HG03060 (cell line): ENCODE results near the gene UBXN11.
"Not testable (repeated sequence)": the region's sequence is repeated elsewhere in the genome, so short reads cannot be mapped to it uniquely, and the experiment has no call there.

Experiments
- ATAC-seq: cut with Tn5 transposase; IDR thresholded peaks from one replicate; pipeline ENCODE4 v1.9.1; 2021; ENCODE audit warnings: low read depth, moderate number of reproducible peaks; ENCODE audit not compliant: unreplicated experiment

The UBXN11 gene

DNA sequence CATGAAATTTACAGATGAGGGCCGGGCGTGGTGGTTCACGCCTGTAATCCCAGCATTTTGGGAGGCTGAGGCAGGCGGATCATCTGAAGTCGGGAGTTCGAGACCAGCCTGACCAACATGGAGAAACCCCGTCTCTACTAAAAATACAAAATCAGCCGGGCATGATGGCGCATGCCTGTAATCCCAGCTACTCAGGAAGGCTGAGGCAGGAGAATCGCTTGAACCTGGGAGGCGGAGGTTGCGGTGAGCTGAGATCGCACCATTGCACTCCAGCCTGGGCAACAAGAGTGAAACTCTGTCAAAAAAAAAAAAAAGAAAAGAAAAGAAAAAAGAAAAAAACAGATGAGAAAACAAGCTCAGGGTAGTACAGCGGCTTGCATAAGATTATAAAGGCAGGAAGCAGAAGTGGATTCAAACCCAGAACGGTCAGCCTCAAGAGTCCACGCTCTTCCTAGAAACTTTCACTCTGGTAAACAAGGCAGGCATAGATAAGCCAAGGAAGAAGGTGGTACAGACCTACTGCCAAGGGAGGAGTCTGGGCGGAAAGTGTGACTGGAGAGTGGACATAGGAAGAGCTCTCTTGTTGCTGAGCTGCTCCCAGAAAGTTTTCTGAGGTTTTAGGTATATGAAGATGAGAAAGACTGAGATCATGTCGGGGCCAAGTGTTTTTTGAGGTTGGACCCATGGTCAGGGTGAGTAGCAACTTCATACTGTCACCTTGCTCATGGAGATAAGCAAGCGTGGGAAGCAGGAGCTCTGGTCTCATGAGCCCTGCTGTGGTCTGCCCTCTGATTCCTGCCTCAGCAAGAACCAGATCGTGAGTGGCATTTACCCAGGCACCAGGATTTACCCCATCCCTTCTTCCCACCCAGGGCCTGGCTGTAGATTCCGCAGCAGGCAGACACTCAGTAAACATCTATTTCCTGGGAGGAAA lies 1.8 kb upstream of the UBXN11 start:
- not testable (repeated sequence) for ATAC-seq

- ATAC-seq: no peak
Observed at GRCh38 chr1:26307363-26307781, 936 bp upstream of the UBXN11 start.

GRCh38 chr1:26305667-26306289 lies 658 bp downstream of the UBXN11 start:
- ATAC-seq: peak; percentile 3

- ATAC-seq: no peak
Observed at GRCh38 chr1:26302733-26303405, 3.6 kb downstream of the UBXN11 start.

DNA sequence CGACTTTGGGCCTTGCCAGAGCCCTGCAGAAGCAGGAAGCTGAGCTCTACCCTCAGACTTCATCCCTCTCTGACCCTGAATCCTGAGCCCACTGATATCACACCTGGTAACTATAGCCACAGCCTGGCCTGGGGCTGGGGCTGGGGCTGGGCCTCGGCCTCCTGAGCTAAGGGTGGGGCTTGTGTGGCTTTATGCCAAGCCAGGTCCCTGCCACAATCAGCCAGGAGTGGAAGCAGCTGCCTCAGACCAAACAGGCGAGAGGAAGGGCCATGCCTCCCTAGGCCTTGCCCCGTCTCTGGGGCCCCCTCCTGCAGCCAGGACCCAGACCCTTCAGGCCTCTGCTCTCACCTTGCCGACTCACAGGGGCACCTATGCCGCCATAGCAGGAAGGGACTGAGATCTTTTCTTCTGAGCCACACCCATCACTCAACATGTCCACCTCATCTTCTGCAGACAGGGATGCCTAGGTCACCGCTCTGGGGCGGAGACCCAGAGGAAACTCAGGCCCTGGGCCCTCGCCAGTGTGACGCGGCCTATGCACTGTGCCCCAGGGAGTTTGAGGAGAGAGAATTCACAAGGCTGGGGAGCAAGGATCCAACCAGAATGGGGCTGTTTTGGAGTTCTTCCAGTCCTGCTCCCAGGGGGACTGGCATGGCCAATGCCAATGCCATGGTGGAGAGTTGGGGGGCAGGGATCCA lies 5.7 kb downstream of the UBXN11 start:
- no peak for ATAC-seq

- no peak for ATAC-seq
Observed at GRCh38 chr1:26297791-26298124, 8.7 kb downstream of the UBXN11 start.

DNA sequence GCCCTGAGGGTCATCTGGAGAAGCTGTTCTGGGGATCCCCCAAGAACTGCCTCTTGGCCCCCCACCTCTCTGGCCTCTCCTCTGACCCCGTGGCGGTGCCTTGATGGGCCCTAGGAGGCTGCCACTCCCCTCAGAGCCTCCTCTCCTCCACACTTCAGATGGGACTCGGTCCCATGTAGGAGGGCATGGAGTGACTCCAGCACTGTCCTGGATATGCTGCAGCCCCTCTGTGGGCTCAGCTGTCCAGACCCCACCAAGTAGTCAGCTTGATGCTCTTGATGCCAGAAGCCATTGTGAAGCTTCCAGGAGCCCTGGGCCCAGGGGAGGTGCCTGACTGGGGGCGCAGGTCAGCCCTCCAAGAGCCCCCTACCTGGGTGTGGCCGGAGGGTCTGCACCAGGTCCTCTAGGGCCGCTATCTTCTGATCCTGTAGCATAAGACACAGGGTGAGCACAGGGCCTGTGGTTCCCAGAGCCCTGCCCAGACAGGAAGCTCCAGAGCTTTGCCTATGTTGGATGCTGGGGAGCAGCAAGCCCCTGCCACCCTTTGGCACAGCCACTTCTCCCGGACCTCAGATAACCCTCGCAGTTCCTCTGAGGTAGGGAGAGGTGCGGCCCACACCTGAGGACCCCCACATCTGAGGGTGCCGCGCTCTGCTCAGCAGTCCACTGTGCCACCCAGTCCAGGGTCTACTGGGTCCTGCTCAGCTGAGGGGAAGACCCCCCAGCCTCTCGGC lies 9.2 kb downstream of the UBXN11 start:
- ATAC-seq: no peak

GRCh38 chr1:26296340-26297056 lies 9.9 kb downstream of the UBXN11 start:
- no peak for ATAC-seq

DNA sequence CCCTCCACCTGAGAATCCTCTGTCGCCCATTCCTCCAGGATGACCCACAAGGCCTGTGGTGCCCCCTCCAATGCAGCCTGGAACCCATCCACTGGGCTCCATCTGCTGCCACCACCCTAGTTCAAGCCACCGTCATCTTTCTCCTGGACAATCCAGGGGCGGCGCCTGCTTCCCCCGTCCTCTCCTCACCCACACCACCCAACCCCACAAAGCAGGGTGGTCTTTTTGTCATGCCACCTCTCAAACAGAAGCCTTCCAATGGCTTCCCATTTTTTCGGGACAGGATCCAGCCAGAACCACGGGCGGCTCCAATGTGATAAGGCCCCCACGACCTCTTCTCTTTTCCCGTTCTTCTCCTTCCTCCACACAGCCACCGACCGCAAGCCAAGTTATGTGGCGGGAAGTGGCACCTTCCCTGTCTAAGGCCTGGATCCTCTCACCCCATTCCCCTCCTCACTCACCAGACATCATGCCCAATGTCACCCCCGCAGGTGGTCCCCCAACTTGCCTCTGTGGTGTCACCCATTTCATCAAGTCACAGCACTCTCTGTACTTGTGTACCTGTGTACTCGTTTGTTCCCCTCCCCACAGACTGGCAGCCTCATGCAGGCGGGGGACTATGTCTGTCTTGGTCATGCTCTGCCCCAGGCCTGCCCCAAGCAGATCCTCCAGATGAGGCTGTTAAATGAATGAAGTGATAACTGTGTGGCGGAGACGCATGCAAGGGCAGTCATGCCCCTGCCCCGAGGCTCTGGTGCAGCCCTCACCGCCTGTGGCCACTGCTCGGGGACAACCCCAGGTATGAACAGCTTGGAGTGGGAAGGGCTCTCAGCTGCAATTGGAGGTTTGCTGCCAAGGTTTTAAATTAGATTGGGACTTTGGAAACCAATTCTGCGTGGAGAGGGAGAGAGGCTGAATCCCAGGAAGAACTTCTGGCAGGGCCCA lies 11.0 kb downstream of the UBXN11 start:
- no peak for ATAC-seq

DNA sequence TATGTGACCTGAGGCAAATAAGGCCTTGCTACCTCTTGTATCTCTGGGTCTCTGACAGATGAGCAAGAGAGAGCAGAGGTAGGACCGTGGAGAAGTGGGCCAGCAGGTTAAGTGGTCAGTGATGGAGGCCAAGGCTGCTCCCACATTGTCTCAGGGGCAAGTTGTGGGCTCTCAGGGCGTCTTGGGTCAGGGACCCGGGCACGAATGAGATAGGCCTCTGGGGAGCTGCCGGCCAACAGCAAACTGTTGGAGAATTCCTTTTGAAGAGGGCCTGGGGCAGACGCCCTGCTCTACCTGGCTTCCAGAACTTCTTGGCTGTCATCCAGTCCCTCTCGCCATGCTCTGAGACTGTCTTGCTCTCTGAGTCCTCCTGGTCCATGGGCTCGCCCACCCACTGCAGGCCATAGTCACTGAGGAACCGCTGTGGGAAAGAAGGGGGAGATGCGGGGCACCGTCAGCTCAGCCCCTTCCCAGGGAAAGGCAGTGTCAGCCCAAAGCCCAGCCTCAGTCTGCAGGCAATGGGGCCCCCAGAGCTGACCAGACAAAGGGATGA lies 12.4 kb downstream of the UBXN11 start:
- no peak for ATAC-seq

GRCh38 chr1:26292735-26293134 lies 13.7 kb downstream of the UBXN11 start:
- ATAC-seq: not testable (repeated sequence)

DNA sequence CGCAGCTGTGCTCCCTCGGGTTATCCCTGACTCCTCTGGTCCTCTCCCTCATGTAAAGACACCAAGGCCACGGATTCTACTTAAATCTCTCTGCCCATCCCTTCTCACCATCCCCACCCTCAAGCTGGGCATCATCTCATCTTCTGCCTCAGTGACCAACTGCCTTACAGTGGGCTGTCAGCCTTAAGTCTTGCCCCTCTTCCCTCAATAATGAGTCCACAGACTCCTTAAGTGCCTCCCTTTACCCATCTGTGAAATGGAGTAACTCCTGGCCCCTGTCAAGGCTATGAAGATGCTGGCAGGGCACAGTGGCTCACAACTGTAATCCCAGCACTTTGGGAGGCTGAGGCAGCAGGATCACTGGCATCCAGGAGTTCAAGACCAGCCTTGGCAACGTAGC lies 14.5 kb downstream of the UBXN11 start:
- no peak for ATAC-seq

GRCh38 chr1:26291433-26291832 lies 15.0 kb downstream of the UBXN11 start:
- no peak for ATAC-seq

DNA sequence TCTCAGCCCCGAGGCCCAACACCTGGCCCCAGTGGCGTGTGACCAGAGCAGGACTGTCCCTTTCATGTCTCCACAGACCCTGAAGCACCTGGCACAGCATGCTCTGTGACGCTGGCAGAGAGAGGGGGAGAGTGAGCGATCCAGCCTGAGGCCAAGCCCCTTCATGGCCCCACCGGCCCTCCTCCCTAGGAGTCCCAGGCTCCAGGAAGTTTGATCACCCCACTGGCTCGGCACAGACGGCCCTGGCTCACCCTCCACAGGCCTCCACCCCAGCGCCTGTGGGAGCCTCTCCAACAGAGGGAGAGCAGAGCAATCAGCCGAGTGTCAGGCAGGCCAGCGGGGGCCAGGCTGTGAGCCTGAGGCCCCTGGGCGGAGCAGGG lies 15.6 kb downstream of the UBXN11 start:
- ATAC-seq: no peak

DNA sequence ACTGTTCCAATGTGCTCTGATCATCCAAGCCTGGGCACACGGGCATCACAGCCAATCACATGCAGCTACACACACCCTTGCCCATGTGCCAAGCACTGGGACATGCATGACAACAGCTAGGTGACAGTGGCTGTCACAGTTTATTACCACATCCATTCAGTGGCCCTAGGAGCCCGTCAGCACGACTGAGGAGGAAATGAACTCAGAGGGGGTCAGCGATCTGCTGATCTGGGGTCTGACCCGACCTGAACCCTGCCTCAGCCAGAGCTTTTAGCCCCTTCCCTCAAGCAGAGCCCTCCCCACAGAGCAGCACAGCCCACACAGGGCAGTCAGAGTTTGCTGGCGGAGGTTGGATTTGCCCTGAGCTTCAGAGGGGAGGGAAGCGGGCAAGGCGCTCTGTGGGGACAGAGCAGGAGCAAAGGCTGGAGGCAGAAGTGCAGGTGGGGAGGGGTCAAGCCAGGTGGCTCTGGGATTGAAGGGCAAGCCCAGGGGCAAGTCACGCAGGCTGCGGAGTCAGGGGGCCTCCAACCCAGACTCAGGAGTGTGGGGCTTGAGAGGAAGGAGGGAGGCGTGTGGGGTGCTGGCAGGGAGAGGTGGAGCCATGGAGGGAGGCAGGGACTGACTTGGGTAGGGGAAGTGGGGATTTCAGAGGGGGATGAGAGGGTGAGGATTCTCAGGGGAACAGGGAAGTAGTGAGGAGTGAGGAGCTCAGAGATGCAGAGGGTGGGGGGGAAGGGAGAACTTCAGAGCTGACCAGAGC lies 16.1 kb downstream of the UBXN11 start:
- ATAC-seq: no peak

DNA sequence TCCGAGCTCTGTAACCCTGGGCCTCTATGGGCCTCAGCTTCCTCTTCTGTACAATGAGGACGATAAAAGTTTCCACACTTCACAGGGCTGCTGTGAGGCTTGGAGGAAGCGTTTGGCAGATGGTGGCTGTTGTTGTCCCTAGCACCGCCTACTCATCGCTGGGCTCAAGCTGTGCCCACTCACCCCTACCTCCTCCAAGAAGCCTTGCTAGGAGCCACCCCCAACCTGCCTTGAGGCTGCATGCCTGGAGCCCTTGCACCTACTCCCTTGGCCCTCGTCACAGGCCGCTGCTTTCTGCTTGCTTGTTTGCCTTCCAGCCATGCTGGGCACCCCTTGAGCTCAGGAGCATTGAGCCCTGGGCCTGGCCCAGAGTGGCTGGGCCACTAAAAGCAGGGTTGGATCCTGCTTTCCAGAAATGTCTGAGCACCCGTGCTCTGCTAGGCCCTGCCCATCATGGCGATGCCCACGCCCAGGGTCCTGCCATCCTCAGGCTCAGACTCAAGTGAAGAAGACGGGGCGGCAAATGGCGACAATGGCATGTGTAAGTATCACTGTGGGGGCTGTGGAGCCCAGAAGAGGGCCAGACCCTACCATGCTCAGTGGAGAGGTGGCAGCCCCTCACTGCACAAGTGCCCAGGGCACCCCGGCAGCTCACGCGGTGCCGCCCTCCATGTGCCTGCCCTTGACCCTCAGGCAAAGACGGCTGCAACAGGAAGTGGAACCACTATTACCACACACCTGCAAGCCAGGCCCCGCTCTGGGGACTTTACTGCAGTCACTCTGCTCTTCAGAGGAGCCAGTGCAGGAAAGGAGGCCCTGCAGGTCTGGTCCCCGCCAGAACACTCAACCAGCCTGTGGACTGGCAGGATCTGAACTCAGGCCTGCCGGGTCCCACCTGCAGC lies 17.0 kb downstream of the UBXN11 start:
- no peak for ATAC-seq
